IMR-90 (cell line): ENCODE measurements around the gene ABHD16A.

Source experiments
- CTCF ChIP-seq: conservative IDR thresholded peaks from 2 replicates; pipeline ENCODE4 v1.5.1; 2012; ENCODE audit warnings: mild to moderate bottlenecking, low read depth, low read length, improper control_type of control experiment
- ELK1 ChIP-seq: fragments of 150-350 bp; IDR thresholded peaks from 2 replicates; pipeline ENCODE4 v1.6.1; 2016; ENCODE audit warnings: low read depth, mild to moderate bottlenecking, low read length, moderate library complexity, borderline replicate concordance
- MAZ ChIP-seq: IDR thresholded peaks from 2 replicates; pipeline ENCODE4 v1.6.1; 2012; ENCODE audit warnings: low read depth, mild to moderate bottlenecking, low read length, improper control_type of control experiment, moderate library complexity, borderline replicate concordance
- SMC3 ChIP-seq: fragments of 150-350 bp; IDR thresholded peaks from 2 replicates; pipeline ENCODE4 v1.6.1; 2016; ENCODE audit warnings: low read depth, mild to moderate bottlenecking, antibody characterized with exemption, low read length, moderate library complexity

GRCh38 chr6:31683591-31683990 lies 19.5 kb downstream of the ABHD16A start:
- TF ChIP-seq CTCF (no peak), ELK1 (no peak), MAZ (no peak), SMC3 (no peak)
